BE2C (cell line): ENCODE measurements around the gene CALML4.
"Not testable (repeated sequence)": the region's sequence is repeated elsewhere in the genome, so short reads cannot be mapped to it uniquely, and the experiment has no call there.

Experiments
- DNase-seq: peaks from one replicate; pipeline ENCODE4 v3.0.0-alpha.2; 2020
- H3K27me3 ChIP-seq: fragments of 250-450 bp; sonication (Bioruptor Pico); 2 replicates; pipeline ENCODE4 v1.5.1; 2020; ENCODE audit warnings: mild to moderate bottlenecking
- H3K36me3 ChIP-seq: fragments of 250-450 bp; sonication (Bioruptor Pico); 2 replicates; pipeline ENCODE4 v1.5.1; 2020; ENCODE audit warnings: mild to moderate bottlenecking
- H3K4me1 ChIP-seq: fragments of 250-450 bp; sonication (Bioruptor Pico); 2 replicates; pipeline ENCODE4 v1.5.1; 2020
- H3K4me3 ChIP-seq: 2 replicates; pipeline ENCODE4 v1.5.1; 2011; ENCODE audit warnings: low read depth, low read length
- H3K9me3 ChIP-seq: fragments of 250-450 bp; sonication (Bioruptor Pico); 2 replicates; pipeline ENCODE4 v1.5.1; 2020
- CTCF ChIP-seq: IDR thresholded peaks from 2 replicates; pipeline ENCODE4 v1.5.1; 2012; ENCODE audit warnings: mild to moderate bottlenecking, low read depth, low read length

Gene CALML4

DNA sequence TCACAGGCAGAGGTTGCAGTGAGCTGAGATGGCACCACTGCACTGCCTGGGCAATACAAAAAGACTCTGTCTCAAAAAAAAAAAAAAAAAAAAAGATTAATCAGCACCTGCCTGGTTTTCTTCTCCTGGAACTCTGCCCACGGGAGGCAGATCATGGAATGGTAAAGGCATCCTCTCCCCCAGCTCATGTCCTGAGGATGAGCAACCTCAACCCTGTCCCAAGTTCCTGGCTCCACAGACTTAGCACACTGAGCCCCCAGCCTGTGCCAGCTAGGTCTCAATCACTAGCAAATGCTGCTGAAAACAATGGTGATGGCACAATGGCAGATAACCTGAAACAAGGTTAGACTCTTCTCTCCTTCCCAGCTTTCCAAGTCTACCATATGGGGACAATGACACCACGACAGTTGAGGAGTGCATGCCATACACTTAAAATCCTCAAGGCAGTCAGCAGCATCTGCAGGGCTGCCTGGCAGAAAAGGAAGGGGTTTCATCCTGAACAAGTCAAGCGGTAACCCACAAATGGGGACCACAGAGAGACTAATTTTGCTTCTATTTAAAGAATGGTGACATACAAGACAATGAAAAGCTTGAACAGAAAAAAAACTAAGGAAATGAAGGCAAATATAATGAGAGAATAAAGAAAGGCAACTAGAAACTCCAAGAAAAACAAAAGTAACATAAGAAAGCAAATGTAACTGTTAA, 19.6 kb upstream of the CALML4 start:
- DNase-seq = no peak
- H3K4me3 ChIP-seq = no peak overlapping the region
- no peaks in the 10 kb centered on the region; the same call in 1 of the 2 replicates for H3K9me3 ChIP-seq
- no peaks in the 10 kb centered on the region for H3K27me3 ChIP-seq
- peaks cover 28% of the 10 kb centered on the region for H3K36me3 ChIP-seq
- no peak for TF ChIP-seq CTCF
- no peaks in the 10 kb centered on the region; the same call in 1 of the 2 replicates for H3K4me1 ChIP-seq

- TF ChIP-seq CTCF = no peak
- no peak overlapping the region for H3K4me3 ChIP-seq
Observed at GRCh38 chr15:68224108-68224507, 19.0 kb upstream of the CALML4 start.

GRCh38 chr15:68223171-68223570, 18.0 kb upstream of the CALML4 start:
- H3K36me3 ChIP-seq = peaks cover 44% of the 10 kb centered on the region
- H3K4me3 ChIP-seq = no peak overlapping the region
- H3K27me3 ChIP-seq = no peaks in the 10 kb centered on the region
- H3K9me3 ChIP-seq = no peaks in the 10 kb centered on the region; the same call in 1 of the 2 replicates
- no peak for DNase-seq
- H3K4me1 ChIP-seq = no peaks in the 10 kb centered on the region; the same call in 1 of the 2 replicates
- no peak for TF ChIP-seq CTCF

More at GRCh38 chr15:68224108-68224507, 19.0 kb upstream of the CALML4 start:
- Histone ChIP-seq H3K9me3 (no peaks in the 10 kb centered on the region; the same call in 1 of the 2 replicates), H3K27me3 (no peaks in the 10 kb centered on the region), H3K4me1 (no peaks in the 10 kb centered on the region; the same call in 1 of the 2 replicates), H3K36me3 (peaks cover 34% of the 10 kb centered on the region)
- DNase-seq = no peak

DNA sequence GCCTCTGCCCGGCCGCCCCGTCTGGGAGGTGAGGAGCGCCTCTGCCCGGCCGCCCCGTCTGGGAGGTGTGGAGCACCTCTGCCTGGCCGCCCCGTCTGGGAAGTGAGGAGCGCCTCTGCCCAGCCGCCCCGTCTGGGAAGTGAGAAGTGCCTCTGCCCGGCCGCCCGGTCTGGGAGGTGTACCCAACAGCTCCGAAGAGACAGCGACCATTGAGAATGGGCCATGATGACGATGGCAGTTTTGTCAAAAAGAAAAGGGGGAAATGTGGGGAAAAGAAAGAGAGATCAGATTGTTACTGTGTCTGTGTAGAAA, 17.3 kb upstream of the CALML4 start:
- not testable (repeated sequence) for H3K27me3 ChIP-seq, DNase-seq, H3K9me3 ChIP-seq, H3K4me1 ChIP-seq, H3K4me3 ChIP-seq
- H3K36me3 ChIP-seq = peaks cover 51% of the 10 kb centered on the region

- not testable (repeated sequence) for H3K9me3 ChIP-seq, H3K4me3 ChIP-seq, DNase-seq, H3K27me3 ChIP-seq, H3K4me1 ChIP-seq
- peaks cover 57% of the 10 kb centered on the region for H3K36me3 ChIP-seq
Observed at GRCh38 chr15:68221530-68222431, 16.6 kb upstream of the CALML4 start.

- no peaks in the 10 kb centered on the region for H3K27me3 ChIP-seq
- no peaks in the 10 kb centered on the region; the same call in 1 of the 2 replicates for H3K9me3 ChIP-seq
- H3K4me3 ChIP-seq = no peak overlapping the region
- no peaks in the 10 kb centered on the region for H3K4me1 ChIP-seq
- H3K36me3 ChIP-seq = peaks cover 65% of the 10 kb centered on the region
- no peak for DNase-seq
- no peak for TF ChIP-seq CTCF
Observed at GRCh38 chr15:68220967-68221366, 15.8 kb upstream of the CALML4 start.

DNA sequence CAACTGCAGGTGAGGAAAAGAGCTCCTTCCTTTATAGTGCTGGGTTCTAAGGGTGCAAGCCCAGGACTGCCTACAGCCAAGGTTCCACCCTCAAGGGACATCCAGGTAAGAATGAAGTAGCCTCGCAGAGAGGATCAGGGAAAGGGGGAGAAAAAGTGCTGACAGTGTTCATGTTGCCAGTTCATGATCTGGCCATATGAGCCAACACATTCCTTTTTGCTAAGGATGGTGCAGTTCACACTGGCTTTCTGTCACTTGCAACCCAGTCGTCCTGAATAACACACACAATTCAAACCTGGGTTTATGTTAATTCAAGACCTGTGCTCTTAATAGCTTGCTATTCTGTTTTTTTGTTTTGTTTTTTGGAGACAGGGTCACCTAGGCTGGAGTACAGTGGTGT, 15.4 kb upstream of the CALML4 start:
- no peaks in the 10 kb centered on the region for H3K27me3 ChIP-seq
- no peak for DNase-seq
- no peaks in the 10 kb centered on the region; the same call in 1 of the 2 replicates for H3K9me3 ChIP-seq
- no peak overlapping the region for H3K4me3 ChIP-seq
- H3K4me1 ChIP-seq = no peaks in the 10 kb centered on the region
- H3K36me3 ChIP-seq = peaks cover 62% of the 10 kb centered on the region
- no peak for TF ChIP-seq CTCF
